HG03469 (cell line): ENCODE measurements around the gene PPP1R8.

Source experiments
- ATAC-seq: cut with Tn5 transposase; IDR thresholded peaks from one replicate; pipeline ENCODE4 v1.9.1; 2021; ENCODE audit warnings: mild to moderate bottlenecking, moderate library complexity, moderate number of reproducible peaks; ENCODE audit not compliant: unreplicated experiment

PPP1R8 gene

DNA sequence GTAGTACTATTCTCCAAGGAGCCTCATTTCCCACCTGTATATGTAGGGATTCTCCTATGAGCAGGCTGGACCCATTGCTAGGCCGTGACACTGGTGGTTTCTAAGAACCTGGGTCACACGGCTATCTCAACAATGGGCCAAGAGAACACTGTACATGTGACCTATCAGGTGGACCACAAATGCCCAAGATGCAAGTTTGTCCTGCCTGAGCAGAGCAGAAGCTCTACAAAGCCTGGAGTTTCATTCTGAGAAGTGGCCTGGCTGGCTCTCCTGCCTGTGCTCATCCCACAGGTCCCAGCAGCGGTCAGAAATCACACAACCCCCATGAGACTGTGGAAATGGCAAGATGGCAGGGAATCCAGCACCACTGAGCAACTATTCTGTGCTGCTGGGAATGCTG lies 58.9 kb downstream of the PPP1R8 start:
- no peak for ATAC-seq

DNA sequence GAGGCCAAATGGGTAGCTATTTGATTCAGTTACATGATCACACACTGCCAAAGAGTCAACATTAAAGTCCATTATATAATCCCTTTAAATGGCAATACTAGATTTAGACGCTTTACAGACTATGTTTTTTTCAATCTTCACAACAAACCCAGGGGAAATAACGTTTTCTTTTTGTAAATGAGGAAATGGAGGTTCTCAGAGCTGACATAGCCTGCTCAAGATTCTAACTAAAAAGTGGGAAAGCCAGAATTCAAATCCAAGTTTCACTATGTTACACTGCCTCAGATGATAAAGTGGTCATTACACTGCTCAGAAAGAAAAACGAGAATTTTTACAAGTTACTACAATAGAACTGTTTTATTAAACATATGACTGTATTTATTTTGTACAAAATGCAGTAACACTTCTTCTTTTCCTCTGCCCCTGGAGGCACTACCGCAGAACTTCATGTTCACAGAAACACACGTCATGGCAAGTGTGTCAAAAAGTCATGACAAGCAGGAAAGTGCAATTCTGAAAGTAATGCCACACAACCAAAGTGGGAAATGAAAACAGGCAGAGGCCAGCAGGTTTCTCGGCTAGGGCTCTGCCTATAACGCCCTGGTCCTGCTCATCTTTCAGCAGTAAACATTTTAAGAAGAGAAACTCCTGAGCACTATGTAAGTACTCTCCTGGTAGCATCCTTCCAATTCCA lies 60.8 kb downstream of the PPP1R8 start:
- no peak for ATAC-seq

GRCh38 chr1:27894521-27894920 lies 63.9 kb downstream of the PPP1R8 start:
- ATAC-seq = no peak
